Measurements from ENCODE around the gene TALDO1.

Gene TALDO1

DNA sequence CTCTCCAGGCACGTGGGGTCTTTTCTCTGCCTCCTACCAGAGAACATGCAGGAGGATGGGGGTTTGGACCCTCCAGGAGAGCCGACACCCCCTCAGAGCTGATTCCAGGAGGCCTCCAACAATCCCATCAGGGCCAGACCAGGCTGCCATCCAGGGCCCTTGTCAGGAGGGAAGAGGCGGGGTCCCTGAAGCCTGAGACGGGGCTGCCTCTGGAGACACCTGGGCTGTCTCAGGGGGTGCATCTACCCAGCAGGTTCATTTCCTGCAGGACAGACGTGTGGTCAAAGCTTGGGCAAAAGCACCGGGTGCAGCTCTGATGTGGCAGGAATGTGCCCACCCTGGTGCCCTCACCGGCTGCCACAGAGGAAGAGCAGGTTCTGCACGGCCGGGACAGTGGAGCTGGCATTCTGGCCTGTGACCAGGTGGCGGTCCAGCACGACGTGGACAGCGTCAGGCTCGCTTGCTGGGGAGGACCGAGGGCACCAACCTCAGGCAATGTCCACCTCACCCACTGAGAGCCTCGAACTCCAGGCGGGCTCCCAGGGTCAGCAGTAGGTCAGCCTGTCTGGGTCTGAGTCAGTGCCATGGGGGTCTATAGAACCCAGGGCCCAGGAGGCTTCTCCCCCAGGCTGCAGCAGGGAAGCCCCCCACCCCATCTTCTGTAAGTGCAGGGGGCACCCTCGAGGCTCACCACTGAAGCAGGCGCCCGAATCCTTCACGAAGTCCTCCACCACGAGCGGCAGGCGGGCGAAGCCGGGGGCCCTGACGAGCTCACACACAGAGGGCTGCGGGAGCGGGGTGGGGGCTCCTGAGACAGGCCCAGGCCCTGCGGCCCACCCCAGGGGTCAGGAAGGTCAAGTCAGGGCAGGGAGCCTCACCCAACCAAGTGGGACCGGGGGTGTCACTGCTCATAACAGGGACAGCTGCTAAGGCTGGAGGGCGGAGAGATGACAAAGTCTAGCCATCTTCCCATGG lies 23.7 kb downstream of the TALDO1 start:
- DNase-seq (ENCODE audit: low read depth) = no peak

- no peak for DNase-seq (ENCODE audit: low read depth)
These were observed 24.4 kb downstream of the TALDO1 start for GRCh38 chr11:771617-772204.

- DNase-seq (ENCODE audit: low read depth) = no peak
These were observed 25.4 kb downstream of the TALDO1 start for GRCh38 chr11:772429-773390.

DNA sequence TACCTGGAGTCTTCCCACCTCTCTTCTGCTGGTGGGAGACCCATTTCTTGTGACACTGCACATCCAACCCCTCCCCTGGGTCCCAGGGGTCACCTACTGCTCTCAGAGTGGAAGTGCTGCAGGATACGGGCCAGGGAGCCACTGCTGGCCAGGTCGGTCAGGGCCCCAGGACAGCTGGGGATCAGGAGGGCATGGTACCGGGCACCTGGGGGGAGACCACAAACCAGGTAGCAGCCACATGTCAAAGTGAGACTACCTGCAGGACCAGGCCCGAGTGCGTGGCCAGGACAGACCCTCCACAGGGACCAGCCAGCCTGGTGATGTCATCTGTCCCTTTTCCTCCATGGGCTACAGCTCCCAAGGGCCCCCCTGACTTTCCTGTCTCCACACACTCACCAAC lies 26.2 kb downstream of the TALDO1 start:
- no peak for DNase-seq (ENCODE audit: low read depth)

GRCh38 chr11:773830-774229 lies 26.6 kb downstream of the TALDO1 start:
- DNase-seq (ENCODE audit: low read depth) = no peak

DNA sequence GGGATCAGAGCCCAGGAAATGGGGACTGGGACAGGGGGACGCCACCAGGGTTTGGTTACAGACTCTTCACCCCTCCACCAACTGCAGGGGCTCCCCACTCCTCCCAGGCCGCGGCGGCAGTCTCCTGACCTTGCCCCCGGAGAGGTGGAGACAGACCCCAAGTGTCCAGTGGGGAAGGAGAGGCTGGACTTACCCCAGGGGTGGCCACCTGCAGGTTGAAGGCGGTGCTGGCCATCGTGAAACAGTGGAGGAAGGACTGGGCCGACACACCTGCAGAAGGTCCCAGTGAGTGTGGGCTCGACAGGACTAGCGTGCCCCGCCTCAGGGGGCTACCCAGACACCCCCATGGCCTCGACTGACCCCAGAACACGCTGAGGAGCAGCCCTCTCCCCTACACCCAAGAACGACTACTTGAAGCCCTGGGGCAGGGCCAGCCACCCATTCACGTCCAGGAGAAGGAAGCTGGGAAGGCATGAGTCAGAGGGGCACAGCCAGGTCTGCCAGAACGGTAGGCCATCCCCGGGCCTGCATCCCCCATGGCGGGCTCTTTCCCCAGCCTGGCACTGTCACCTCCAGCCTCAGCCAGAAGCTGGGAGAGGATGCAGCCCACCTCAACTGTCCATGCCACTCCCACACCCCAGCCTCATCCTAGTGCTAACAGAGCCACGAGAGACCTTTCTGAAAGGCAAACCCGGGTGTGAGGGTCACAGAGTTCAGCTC lies 27.8 kb downstream of the TALDO1 start:
- no peak for DNase-seq (ENCODE audit: low read depth)

GRCh38 chr11:776263-776560 lies 28.9 kb downstream of the TALDO1 start:
- DNase-seq (ENCODE audit: low read depth) = no peak

- no peak for DNase-seq (ENCODE audit: low read depth)
These were observed 29.5 kb downstream of the TALDO1 start for GRCh38 chr11:776561-777287.

- DNase-seq (ENCODE audit: low read depth) = peak; percentile 92
These were observed 30.3 kb downstream of the TALDO1 start, which contains the start of gene GATD1 for GRCh38 chr11:777288-778255. TSS of gene GATD1 (minus strand) at chr11:777487. CDS start at chr11:777462, 25 bp downstream.

GRCh38 chr11:778976-779954 lies 32.0 kb downstream of the TALDO1 start:
- DNase-seq (ENCODE audit: low read depth) = no peak

GRCh38 chr11:779955-780532 lies 32.8 kb downstream of the TALDO1 start:
- DNase-seq (ENCODE audit: low read depth) = no peak

DNA sequence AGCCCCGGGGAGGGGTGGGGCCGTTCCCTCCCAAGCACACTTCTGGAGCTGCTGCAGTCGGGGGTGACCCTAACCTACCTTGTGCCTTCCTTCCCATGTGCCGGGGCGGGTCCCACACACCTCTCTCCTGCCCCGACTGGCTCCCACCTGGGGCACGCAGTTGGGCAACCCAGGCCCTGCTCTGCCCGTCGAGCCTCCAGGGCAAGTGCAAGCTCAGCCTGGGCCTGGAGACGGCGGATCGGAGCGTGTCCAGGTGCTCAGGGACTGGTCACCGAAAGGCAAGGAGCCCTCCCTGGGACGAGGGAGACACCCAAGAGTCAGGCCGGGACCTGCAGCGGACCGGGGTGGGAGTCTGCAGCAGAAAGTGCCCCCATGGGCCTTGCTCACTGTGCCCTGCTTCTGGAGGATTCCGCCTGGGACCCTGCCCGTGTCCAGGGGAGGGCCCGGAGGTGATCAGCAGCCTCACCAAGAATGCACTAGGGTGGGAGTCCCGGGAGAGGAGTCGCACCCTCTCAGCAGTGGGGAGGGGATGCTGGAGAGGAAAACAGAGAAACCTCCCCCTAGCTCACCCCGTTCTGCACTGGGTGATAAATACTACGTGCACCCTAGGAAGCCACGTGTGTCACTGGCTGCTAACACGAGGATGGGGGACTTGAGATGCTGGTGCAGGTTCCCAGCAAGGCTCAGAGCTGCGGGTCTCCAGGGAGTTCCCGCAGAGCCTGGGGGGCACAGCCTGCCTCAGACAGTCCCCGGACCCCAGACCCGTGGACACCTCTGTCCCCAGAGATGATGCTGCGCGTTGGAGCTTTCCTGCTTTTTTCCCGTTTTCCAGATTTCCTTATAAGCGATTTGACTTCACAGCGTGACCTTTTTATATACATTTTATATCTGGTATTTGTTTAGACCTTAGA lies 35.3 kb downstream of the TALDO1 start:
- DNase-seq (ENCODE audit: low read depth) = no peak

GRCh38 chr11:783581-784015 lies 36.3 kb downstream of the TALDO1 start:
- no peak for DNase-seq (ENCODE audit: low read depth)

DNA sequence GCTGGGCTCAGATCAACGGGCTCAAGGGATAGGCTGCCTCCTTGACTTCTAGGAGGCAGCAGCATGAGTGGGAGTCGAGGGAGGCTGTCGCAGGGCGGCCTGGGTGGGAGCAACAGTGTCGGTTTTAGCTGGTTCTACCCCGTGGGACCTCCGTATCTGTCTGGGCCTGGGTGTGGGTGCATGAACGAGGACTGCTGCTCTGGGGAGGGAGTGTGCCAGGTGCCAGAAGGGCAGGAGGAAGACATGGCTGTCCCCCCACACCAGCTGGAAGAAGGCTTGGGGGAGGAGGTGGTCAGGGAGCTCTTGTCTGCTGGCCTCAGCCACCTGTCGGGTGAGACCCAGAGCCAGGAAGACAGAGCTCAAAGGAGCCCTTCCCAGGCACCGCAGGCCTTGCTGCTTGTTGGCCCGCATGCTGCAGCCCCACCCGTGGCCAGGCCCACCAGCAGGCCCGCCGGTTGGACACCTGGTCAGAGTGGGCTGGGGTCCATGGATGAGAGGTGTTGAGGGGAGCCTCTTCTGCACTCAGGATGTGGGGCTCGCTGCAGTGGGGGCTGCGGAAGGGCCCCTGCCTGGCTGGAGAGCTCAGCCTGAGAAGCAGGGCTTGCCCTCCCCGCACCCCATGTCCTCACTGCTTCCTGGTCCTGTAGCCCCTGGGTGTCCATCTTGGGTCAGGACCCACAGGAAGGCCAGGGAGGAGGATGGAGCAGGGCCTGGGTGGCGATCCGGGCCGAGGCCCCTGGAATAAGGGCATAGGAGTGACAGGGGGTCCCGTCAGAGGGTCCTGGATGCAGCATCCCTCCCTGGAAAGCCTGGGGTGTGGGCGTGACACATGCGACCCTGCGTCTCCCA lies 39.2 kb downstream of the TALDO1 start:
- DNase-seq (ENCODE audit: low read depth) = no peak

DNA sequence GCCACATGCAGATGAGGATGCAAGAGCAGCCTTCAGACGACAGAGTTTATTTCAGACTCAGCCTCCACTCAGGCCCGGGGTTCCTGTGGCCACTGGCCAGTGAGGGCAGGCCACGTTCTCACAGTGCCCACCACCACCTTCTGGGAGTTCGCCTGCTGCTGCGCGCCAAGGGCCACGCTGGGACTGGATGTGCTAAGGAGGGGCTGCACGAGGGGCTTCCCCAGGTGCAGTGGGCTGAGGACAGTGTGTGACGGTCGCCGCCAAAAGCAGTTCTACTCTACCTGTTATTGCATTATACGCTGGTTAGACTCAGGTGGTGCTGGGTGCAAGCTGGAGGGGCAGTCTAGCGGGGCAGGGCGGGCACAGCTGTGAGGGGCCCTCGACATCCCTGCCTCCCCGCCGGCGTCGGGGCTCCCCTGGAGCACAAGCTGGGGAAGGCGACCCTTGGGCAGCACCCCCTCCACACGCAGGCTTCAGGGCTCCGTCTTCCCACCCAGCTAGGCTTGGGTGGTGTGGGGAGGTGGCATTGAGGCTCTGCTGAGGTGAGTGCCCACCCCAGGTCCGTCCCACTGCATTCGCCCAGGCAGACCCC lies 39.9 kb downstream of the TALDO1 start:
- no peak for DNase-seq (ENCODE audit: low read depth)

Measured in activated T-helper 1 cell treated with Interleukin-2 at 50 U/mL for 16 hours (primary cell).